Tibial artery (tissue), 4 donors: Measurements from ENCODE around the gene SGIP1.

ENCODE experiments used
- DNase-seq, 2 donors: peaks; one replicate each; pipeline ENCODE4 v3.0.0-alpha.2; 2019
- H3K27ac ChIP-seq, 2 donors: fragments of 200-600 bp; sonication (generic) in 1 of 2; 1 replicate in 1 of 2; 2 replicates in 1 of 2; pipeline ENCODE4 v1.5.1; 2018 to 2019; ENCODE audit warnings: mild to moderate bottlenecking in 1 of 2
- H3K27me3 ChIP-seq, 2 donors: fragments of 200-600 bp; sonication (generic) in 1 of 2; one replicate each; pipeline versions ENCODE4 v1.5.1 to v1.6.0; 2016 to 2019
- H3K36me3 ChIP-seq, 3 donors: fragments of 200-600 bp; sonication (generic) in 2 of 3; one replicate each; pipeline ENCODE4 v1.5.1; 2016 to 2019; ENCODE audit warnings: mild to moderate bottlenecking in 2 of 3
- H3K4me1 ChIP-seq, 4 donors: fragments of 200-600 bp; sonication (generic) in 2 of 4; 1 replicate in 3 of 4; 2 replicates in 1 of 4; pipeline ENCODE4 v1.5.1; 2016 to 2019
- H3K4me3 ChIP-seq, 2 donors: fragments of 200-600 bp; sonication (generic) in 1 of 2; 1 replicate in 1 of 2; 2 replicates in 1 of 2; pipeline ENCODE4 v1.5.1; 2018 to 2019; ENCODE audit warnings: mild to moderate bottlenecking in 2 of 2
- H3K9me3 ChIP-seq, 3 donors: fragments of 200-600 bp; sonication (generic) in 1 of 3; one replicate each; pipeline ENCODE4 v1.5.1; 2016 to 2019
- intact Hi-C: fragments of 100-400 bp; cut with DNase I; formaldehyde crosslinking; loops from one replicate; pipeline ENCODE4 v1.15.0; 2023; ENCODE audit warnings: low total_unique reads
- TF ChIP-seq, protein P1 (sequence below), 2 experiments: fragments of 200-600 bp in 1 of 2; fragments of 450-650 bp in 1 of 2; IDR thresholded peaks; one replicate each; pipeline ENCODE4 v1.5.1; 2017 to 2019; ENCODE audit warnings: antibody characterized with exemption in 2 of 2, mild to moderate bottlenecking in 1 of 2, moderate library complexity in 1 of 2

SGIP1 gene

DNA sequence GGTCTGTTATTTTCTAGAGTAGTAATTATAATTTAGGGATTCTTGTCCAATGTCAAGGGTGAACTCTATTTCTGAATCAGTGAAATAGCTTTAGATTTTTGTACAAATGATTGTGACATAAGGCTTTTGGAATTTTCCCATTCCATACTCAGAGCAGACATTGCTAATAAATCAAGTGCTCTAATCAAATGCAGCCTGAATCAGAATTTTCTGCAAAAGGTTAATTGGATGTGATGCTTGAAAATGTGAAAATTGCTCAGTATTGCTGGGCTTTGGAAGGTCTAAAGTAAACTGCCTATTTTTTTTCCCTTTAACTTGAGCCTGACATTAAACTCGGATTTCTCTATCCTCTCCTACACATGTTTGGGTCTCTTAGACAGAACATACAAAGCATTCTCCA is 23.2 kb downstream of the SGIP1 start:
- TF ChIP-seq, protein P1, sequence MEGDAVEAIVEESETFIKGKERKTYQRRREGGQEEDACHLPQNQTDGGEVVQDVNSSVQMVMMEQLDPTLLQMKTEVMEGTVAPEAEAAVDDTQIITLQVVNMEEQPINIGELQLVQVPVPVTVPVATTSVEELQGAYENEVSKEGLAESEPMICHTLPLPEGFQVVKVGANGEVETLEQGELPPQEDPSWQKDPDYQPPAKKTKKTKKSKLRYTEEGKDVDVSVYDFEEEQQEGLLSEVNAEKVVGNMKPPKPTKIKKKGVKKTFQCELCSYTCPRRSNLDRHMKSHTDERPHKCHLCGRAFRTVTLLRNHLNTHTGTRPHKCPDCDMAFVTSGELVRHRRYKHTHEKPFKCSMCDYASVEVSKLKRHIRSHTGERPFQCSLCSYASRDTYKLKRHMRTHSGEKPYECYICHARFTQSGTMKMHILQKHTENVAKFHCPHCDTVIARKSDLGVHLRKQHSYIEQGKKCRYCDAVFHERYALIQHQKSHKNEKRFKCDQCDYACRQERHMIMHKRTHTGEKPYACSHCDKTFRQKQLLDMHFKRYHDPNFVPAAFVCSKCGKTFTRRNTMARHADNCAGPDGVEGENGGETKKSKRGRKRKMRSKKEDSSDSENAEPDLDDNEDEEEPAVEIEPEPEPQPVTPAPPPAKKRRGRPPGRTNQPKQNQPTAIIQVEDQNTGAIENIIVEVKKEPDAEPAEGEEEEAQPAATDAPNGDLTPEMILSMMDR (IDR thresholded peaks at IDR 0.05), result no peak
- Histone ChIP-seq H3K4me1 (peaks cover 0 to 69% (median 17%) of the 10 kb centered on the region in 4 donors), H3K27me3 (no peaks in the 10 kb centered on the region), H3K27ac (peak overlapping the region in 1 of 2 donors; percentile 24), H3K9me3 (no peaks in the 10 kb centered on the region), H3K4me3 (no peak overlapping the region), H3K36me3 (peaks cover 0 to 9% (median 0%) of the 10 kb centered on the region in 3 donors)
- no peak for DNase-seq
- intact Hi-C loops, result no loop called here

DNA sequence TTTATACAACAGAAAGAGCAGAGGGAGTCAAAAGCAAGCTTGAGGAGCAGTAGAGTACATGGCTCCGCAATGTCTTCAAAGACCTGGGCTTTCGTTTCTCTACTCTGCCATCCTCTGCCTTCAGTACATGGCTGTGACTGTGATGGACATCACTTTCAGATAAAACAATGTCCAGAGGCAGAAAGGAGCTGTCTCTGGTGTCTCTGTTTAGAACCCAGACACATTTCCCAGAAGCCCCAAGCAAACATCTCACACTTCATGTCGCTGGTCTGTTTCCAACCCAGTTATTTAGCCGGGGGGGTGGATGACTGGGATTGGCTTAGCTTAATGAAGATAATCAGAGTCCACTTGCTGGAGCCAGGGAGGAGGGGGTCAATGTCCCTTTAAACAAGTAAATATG is 25.6 kb downstream of the SGIP1 start:
- no peaks in the 10 kb centered on the region for H3K9me3 ChIP-seq
- no peaks in the 10 kb centered on the region for H3K36me3 ChIP-seq
- H3K27ac ChIP-seq, result no peak overlapping the region
- intact Hi-C loops, result no loop called here
- H3K27me3 ChIP-seq, result no peaks in the 10 kb centered on the region
- DNase-seq, result no peak
- peaks cover 4 to 69% (median 22%) of the 10 kb centered on the region in 4 donors for H3K4me1 ChIP-seq
- TF ChIP-seq, protein P1 (IDR thresholded peaks at IDR 0.05), result no peak
- no peak overlapping the region for H3K4me3 ChIP-seq

DNA sequence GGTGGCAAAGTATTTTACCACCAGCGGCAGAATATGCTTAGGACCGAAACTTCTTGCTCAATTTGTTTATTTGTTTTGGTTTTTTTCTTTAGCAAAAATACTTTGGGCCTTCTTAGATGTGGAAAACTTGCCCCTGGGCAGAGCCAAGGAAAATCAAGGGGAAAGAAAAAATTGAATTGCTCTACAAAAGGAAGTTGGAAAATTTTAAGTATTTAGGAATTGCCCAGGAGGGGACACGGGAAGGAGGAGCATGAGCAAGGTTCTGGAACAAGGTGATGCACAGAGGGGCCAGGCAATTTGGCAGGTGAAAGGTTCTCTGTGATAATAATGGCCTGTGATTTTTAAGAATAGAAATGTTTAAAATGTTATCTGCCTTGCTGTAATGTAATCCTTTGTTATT is 28.6 kb downstream of the SGIP1 start:
- no peak for DNase-seq
- Histone ChIP-seq H3K9me3 (no peaks in the 10 kb centered on the region), H3K27ac (peak overlapping the region; percentile 64 to 65), H3K27me3 (no peaks in the 10 kb centered on the region), H3K4me3 (no peak overlapping the region), H3K36me3 (no peaks in the 10 kb centered on the region), H3K4me1 (peaks cover 4 to 39% (median 13%) of the 10 kb centered on the region in 4 donors)
- intact Hi-C loops, result no loop called here
- TF ChIP-seq, protein P1 (IDR thresholded peaks at IDR 0.05), result no peak

DNA sequence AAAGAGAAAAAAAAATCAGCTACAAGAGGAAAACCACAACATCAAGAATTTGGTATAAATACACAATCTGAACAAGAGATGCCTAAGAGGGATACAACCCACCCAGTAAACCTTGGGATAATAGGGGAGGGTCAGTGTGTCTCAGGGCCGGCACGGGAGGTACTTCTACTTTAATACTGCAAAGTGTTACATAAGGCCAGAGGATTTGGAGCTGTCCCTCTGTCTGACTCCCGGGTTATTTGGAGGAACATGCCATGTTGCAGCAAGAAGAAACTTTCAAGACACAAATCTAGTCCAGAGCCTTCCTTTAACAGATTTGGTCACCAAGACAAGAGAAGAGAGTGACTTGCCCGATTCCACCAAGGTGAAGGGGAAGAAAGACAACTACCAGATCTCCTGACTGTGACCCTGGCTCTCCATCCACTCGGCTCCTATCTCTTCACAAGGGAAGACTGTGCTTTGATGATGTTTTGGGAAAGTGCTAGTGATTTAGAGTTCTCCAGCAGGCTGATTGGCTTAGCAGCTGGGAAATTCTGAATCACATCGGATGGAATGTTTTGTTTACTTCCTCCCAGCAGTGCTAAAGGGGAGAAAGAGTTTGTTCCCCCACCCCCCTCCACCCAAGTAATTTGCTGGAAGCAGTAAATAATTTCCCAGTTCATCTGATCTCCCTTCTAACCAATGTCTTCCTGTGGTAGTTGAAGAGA is 29.3 kb downstream of the SGIP1 start:
- no peaks in the 10 kb centered on the region for H3K9me3 ChIP-seq
- H3K27me3 ChIP-seq, result no peaks in the 10 kb centered on the region
- peak overlapping the region; percentile 64 to 65 for H3K27ac ChIP-seq
- TF ChIP-seq, protein P1 (IDR thresholded peaks at IDR 0.05), result no peak
- peak overlapping the region in 1 of 2 donors; percentile 18 for H3K4me3 ChIP-seq
- no peaks in the 10 kb centered on the region for H3K36me3 ChIP-seq
- intact Hi-C loops, result no loop called here
- H3K4me1 ChIP-seq, result peaks cover 4 to 33% (median 13%) of the 10 kb centered on the region in 4 donors
- DNase-seq, result peak in 1 of 2 donors; percentile 28

DNA sequence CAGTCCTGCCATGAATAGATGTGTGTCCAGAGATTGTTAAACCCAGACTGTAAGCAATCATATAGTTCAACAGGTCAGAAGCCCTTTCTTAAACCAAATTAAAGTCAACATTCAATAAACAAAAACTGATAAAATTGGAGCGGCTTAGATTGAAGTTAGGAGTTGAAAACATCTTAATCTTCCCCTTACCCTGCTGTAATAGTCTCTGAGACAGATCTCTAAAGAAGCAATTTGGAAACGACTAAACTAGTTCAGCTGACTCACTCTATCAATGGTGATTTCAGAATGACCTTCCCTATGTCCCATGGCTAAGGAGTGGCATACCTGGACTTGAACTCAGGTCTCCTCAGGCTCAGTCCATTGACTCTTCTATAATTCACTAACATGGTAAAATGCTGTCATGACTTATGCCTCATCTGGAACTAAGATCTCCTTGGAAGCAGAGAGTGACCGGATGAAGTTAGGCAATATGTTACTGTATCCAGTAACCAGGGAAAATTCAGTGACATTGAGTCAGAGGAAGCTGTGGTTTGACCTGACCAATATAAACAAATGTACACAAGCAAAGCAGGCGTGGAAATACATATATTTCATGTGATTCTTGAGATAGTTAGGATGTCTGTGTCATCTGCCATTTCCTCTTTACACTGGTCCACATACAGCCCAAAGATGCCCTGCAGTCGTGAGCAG is 30.1 kb downstream of the SGIP1 start:
- Histone ChIP-seq H3K27me3 (no peaks in the 10 kb centered on the region), H3K4me1 (peaks cover 4 to 38% (median 13%) of the 10 kb centered on the region in 4 donors), H3K27ac (peak overlapping the region; percentile 64 to 65), H3K9me3 (no peaks in the 10 kb centered on the region), H3K36me3 (no peaks in the 10 kb centered on the region), H3K4me3 (no peak overlapping the region)
- no peak for DNase-seq
- TF ChIP-seq, protein P1 (IDR thresholded peaks at IDR 0.05), result no peak
- intact Hi-C loops, result no loop called here
